ENCODE data around the gene RBCK1. TPM values are rescaled to one million over a fixed set of nuclear protein-coding genes. Genes with fewer than 3 reads are reported as not detected.
"Not testable (repeated sequence)": the region's sequence is repeated elsewhere in the genome, so short reads cannot be mapped to it uniquely, and the experiment has no call there.

RBCK1 gene
- total RNA-seq, 4 donors from 2014 or later, result 75.7 to 85.6 (median 80.7) TPM

DNA sequence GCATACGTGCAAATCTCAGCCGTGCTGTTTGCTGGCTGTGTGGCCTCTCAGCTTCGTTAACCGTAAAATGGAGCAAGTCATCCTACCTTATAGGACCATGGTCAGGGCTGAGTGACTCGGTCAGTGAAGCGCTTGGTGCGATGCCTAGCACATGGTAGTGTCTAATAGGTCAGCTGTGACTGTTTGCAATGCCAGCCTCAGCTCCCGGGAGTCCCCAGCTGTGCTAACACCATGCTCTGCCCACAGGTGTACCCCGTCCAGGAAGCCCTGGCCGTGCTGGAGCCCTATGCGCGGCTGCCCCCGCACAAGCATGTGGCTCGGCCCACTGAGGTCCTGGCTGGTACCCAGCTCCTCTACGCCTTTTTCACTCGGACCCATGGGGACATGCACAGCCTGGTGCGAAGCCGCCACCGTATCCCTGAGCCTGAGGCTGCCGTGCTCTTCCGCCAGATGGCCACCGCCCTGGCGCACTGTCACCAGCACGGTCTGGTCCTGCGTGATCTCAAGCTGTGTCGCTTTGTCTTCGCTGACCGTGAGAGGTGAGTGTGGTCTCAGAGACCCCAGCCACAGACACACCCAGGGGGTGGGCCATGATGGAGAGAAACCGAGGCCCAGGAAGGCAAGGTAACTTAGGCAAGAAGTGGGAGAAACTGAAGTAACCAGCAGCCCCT is 16.9 kb upstream of the RBCK1 start:
- no peak overlapping the region for H3K4me3 ChIP-seq
- 96% methylated on average over 28 of the region's 29 CpGs for WGBS
- H3K9me3 ChIP-seq, result no peaks in the 10 kb centered on the region
- H3K36me3 ChIP-seq, result peaks cover 0 to 59% (median 36%) of the 10 kb centered on the region in 4 donors
- H3K27ac ChIP-seq (replicated peaks in 1 of 4), result no peak overlapping the region
- TF ChIP-seq POLR2A (IDR thresholded peaks at IDR 0.05; ENCODE audit: low read depth), result no peak
- TF ChIP-seq, protein P1, sequence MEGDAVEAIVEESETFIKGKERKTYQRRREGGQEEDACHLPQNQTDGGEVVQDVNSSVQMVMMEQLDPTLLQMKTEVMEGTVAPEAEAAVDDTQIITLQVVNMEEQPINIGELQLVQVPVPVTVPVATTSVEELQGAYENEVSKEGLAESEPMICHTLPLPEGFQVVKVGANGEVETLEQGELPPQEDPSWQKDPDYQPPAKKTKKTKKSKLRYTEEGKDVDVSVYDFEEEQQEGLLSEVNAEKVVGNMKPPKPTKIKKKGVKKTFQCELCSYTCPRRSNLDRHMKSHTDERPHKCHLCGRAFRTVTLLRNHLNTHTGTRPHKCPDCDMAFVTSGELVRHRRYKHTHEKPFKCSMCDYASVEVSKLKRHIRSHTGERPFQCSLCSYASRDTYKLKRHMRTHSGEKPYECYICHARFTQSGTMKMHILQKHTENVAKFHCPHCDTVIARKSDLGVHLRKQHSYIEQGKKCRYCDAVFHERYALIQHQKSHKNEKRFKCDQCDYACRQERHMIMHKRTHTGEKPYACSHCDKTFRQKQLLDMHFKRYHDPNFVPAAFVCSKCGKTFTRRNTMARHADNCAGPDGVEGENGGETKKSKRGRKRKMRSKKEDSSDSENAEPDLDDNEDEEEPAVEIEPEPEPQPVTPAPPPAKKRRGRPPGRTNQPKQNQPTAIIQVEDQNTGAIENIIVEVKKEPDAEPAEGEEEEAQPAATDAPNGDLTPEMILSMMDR (IDR thresholded peaks at IDR 0.05), result no peak
- no peak for TF ChIP-seq EP300 (IDR thresholded peaks at IDR 0.05)
- TF ChIP-seq POLR2AphosphoS5 (IDR thresholded peaks at IDR 0.05), result no peak
- DNase-seq (ENCODE audit: extremely low spot score), result no peak
- H3K27me3 ChIP-seq, result no peaks in the 10 kb centered on the region
- H3K4me1 ChIP-seq, result no peaks in the 10 kb centered on the region
- intact Hi-C loops (cut with DNase I), result no loop called here

DNA sequence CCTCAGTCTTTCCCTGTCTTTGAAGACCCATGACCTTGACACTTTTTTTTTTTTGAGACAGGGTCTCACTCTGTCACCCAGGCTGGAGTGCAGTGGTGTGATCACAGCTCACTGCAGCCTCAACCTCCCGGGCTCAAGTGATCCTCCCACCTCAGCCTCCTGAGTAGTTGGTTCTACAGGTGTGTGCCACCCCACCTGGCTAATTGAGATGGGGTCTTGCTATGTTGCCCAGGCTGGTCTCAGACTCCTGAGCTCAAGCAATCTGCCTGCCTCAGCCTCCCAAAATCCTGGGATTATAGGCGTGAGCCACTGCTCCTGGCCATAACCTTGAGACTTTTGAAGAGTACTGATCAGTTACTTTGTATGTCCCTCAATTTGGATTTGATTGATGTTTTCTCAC is 14.8 kb upstream of the RBCK1 start:
- H3K9me3 ChIP-seq; H3K4me1 ChIP-seq; intact Hi-C loops (cut with DNase I); DNase-seq (ENCODE audit: extremely low spot score); H3K4me3 ChIP-seq; H3K27ac ChIP-seq (replicated peaks in 1 of 4); H3K27me3 ChIP-seq: not testable (repeated sequence)
- 92% methylated on average over 2 of the region's 2 CpGs for WGBS
- peaks cover 0 to 66% (median 50%) of the 10 kb centered on the region in 4 donors for H3K36me3 ChIP-seq

DNA sequence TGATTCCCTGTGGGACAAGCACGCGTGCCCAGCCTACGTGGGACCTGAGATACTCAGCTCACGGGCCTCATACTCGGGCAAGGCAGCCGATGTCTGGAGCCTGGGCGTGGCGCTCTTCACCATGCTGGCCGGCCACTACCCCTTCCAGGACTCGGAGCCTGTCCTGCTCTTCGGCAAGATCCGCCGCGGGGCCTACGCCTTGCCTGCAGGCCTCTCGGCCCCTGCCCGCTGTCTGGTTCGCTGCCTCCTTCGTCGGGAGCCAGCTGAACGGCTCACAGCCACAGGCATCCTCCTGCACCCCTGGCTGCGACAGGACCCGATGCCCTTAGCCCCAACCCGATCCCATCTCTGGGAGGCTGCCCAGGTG is 11.9 kb upstream of the RBCK1 start:
- no peaks in the 10 kb centered on the region for H3K9me3 ChIP-seq
- H3K27ac ChIP-seq (replicated peaks in 1 of 4), result no peak overlapping the region
- H3K4me3 ChIP-seq, result no peak overlapping the region
- H3K4me1 ChIP-seq, result no peaks in the 10 kb centered on the region
- H3K36me3 ChIP-seq, result peaks cover 0 to 49% (median 36%) of the 10 kb centered on the region in 4 donors
- 92% methylated on average over 22 of the region's 24 CpGs for WGBS
- intact Hi-C loops (cut with DNase I), result no loop called here
- DNase-seq (ENCODE audit: extremely low spot score), result no peak
- TF ChIP-seq POLR2AphosphoS5 (IDR thresholded peaks at IDR 0.05), result no peak
- no peaks in the 10 kb centered on the region for H3K27me3 ChIP-seq

DNA sequence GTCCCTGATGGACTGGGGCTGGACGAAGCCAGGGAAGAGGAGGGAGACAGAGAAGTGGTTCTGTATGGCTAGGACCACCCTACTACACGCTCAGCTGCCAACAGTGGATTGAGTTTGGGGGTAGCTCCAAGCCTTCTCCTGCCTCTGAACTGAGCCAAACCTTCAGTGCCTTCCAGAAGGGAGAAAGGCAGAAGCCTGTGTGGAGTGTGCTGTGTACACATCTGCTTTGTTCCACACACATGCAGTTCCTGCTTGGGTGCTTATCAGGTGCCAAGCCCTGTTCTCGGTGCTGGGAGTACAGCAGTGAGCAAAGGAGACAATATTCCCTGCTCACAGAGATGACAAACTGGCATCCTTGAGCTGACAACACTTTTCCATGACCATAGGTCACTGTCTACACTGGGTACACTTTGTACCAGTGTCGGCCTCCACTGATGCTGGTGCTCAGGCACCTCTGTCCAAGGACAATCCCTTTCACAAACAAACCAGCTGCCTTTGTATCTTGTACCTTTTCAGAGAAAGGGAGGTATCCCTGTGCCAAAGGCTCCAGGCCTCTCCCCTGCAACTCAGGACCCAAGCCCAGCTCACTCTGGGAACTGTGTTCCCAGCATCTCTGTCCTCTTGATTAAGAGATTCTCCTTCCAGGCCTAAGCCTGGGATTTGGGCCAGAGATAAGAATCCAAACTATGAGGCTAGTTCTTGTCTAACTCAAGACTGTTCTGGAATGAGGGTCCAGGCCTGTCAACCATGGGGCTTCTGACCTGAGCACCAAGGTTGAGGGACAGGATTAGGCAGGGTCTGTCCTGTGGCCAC is 11.3 kb upstream of the RBCK1 start:
- no peak for DNase-seq (ENCODE audit: extremely low spot score)
- intact Hi-C loops (cut with DNase I), result no loop called here
- no peaks in the 10 kb centered on the region for H3K27me3 ChIP-seq
- TF ChIP-seq POLR2AphosphoS5 (IDR thresholded peaks at IDR 0.05) (no peak), POLR2A (IDR thresholded peaks at IDR 0.05; ENCODE audit: low read depth) (no peak), EP300 (IDR thresholded peaks at IDR 0.05) (no peak)
- TF ChIP-seq, protein P1 (IDR thresholded peaks at IDR 0.05), result no peak
- 93% methylated on average over 4 of the region's 4 CpGs for WGBS
- no peak overlapping the region for H3K4me3 ChIP-seq
- H3K27ac ChIP-seq (replicated peaks in 1 of 4), result no peak overlapping the region
- H3K36me3 ChIP-seq, result peaks cover 0 to 46% (median 31%) of the 10 kb centered on the region in 4 donors
- H3K9me3 ChIP-seq, result no peaks in the 10 kb centered on the region
- no peaks in the 10 kb centered on the region for H3K4me1 ChIP-seq

DNA sequence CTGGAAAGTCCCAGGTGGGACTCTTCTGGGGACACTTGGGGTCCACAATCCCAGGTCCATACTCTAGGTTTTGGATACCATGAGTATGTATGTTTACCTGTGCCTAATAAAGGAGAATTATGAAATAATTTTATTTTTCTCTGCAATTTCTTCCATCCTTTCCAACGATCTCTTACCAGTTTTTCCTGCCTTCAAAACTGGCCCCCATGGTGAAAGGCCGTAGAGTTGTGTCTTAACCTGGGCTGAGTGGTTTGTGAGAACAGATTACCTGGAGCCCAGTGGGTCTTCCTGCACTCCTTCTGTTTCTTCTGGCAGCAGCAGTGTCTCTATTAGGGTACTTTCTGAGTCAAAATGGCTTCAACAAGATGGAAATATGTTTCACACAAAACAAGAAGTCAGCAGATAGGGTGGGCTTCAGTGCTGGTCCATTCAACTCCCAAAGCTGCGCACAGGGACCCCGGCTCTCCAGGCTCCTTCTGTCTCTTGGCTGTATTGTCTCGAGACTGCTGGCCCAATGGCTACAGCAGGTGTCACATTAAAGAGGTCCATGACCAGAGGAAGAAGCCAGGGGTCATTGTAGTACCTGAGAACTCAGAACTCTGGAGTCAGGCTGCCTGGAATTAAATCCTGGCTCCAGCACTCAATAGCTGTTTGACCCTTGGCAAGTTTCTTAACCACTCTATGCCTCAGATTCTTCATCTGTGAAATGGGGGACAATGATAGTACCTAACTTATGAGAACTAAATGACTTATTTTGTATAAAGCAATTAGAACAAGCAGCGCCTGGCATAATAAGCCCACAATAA is 10.5 kb upstream of the RBCK1 start:
- intact Hi-C loops (cut with DNase I), result no loop called here
- H3K36me3 ChIP-seq, result peaks cover 0 to 45% (median 27%) of the 10 kb centered on the region in 4 donors
- no peaks in the 10 kb centered on the region for H3K4me1 ChIP-seq
- no peak for DNase-seq (ENCODE audit: extremely low spot score)
- TF ChIP-seq POLR2AphosphoS5 (IDR thresholded peaks at IDR 0.05) (no peak), POLR2A (IDR thresholded peaks at IDR 0.05; ENCODE audit: low read depth) (no peak), EP300 (IDR thresholded peaks at IDR 0.05) (no peak)
- TF ChIP-seq, protein P1 (IDR thresholded peaks at IDR 0.05), result no peak
- no peaks in the 10 kb centered on the region for H3K9me3 ChIP-seq
- 91% methylated on average over 3 of the region's 6 CpGs for WGBS
- H3K27me3 ChIP-seq, result no peaks in the 10 kb centered on the region
- no peak overlapping the region for H3K4me3 ChIP-seq
- H3K27ac ChIP-seq (replicated peaks in 1 of 4), result no peak overlapping the region

Measured in esophagus muscularis mucosa (tissue), 4 donors.